ENCODE results near the gene SND1.

DNA sequence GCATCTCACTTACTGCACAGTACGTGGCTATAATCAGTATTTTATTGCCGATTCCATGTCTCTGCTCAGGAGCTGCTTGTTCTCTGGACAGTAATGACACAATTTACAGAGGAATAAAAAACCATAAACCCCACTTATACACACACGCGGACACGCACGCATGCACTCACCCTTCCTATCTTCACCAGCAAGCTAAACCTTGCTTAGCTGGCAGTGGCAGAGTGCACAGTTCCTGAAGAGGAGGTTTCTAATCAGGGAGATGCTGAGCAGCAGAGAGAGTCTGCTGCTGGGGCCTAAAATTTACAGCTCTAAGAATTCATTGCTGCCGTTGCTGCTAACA, 66.3 kb downstream of the SND1 start:
- TF ChIP-seq, protein P1, sequence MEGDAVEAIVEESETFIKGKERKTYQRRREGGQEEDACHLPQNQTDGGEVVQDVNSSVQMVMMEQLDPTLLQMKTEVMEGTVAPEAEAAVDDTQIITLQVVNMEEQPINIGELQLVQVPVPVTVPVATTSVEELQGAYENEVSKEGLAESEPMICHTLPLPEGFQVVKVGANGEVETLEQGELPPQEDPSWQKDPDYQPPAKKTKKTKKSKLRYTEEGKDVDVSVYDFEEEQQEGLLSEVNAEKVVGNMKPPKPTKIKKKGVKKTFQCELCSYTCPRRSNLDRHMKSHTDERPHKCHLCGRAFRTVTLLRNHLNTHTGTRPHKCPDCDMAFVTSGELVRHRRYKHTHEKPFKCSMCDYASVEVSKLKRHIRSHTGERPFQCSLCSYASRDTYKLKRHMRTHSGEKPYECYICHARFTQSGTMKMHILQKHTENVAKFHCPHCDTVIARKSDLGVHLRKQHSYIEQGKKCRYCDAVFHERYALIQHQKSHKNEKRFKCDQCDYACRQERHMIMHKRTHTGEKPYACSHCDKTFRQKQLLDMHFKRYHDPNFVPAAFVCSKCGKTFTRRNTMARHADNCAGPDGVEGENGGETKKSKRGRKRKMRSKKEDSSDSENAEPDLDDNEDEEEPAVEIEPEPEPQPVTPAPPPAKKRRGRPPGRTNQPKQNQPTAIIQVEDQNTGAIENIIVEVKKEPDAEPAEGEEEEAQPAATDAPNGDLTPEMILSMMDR (IDR thresholded peaks at IDR 0.05 in 8 of 11, conservative IDR thresholded peaks at IDR 0.05 in 3 of 11): no peak
- no peak for TF ChIP-seq POLR2A (IDR thresholded peaks at IDR 0.05)
